HG02870 (cell line): ENCODE measurements around the gene AFDN.

Source experiments
- ATAC-seq: cut with Tn5 transposase; IDR thresholded peaks from one replicate; pipeline ENCODE4 v1.9.1; 2021; ENCODE audit warnings: mild to moderate bottlenecking, moderate library complexity; ENCODE audit not compliant: unreplicated experiment

Gene AFDN

DNA sequence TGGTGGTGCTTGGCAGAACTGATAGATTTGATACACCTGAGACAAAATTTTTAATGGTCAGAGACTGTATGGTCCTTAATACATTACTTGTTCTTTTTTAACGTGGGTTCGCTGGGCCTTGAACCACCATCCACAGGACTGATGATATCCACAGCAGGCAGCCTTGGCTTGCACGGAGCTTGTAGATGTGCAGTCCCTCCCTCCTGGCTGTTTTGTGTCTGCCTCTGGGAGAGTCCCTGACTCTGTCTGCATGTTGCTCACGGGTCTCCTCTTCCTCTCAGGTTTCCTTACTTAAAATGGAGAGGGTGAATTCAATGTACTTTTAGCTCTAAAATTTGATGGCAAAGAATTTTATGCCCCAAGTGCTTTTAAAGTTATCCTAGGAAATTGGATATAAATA is 188.3 kb downstream of the AFDN start:
- no peak for ATAC-seq

DNA sequence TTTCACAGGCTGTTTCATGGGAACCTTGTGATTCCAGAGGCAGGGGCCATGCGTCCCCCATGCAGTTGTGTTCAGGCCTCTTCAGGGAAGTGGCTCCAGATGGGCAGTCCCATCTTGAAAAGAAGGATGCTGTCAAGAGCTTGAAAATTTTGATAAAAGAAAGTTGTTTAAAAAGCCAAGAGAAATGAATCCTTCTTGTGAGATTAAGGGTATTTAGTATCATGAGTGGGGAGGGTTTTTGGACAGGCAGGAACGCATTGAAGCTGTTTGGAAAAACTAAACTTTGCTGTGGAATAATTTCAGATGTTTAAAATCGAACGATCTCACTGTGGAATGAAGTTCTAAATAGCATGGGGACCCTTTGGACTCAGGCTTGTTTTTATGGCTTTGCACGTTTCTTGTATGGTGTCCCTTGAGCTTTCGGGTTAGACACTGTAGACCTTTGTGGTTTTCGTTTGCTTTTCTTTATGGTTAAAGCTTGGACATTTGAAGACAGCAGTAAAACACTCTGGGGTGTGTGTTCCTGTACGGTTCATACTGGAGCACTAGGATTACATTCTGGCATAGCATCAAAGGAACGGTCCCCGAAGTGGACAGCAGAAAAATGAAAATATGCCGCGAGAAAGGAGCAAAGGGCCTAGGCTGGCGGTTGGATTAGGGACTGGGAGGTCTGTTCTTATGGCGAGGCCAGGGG is 188.9 kb downstream of the AFDN start:
- no peak for ATAC-seq

DNA sequence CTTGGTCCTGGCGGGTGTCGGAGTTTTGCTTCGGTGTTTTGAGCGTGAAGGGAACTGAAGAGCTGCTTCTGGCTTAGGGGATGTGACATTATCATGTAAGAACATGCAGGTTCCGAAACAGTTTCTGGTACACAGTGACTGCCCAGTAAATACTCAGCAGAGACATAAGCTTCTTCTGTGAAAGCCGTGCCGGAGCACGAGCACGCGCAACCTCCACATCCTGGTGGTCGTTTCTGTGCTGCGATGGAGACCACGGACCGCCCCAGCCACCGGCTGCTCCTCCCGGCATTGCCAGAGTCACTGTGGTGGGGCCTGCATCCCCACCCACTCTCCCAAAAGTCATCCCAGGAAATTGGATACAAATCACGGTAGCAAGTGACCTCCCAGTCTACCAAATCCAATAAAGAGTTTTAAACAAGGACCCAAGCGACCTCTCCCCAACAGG is 189.5 kb downstream of the AFDN start:
- ATAC-seq, result no peak

DNA sequence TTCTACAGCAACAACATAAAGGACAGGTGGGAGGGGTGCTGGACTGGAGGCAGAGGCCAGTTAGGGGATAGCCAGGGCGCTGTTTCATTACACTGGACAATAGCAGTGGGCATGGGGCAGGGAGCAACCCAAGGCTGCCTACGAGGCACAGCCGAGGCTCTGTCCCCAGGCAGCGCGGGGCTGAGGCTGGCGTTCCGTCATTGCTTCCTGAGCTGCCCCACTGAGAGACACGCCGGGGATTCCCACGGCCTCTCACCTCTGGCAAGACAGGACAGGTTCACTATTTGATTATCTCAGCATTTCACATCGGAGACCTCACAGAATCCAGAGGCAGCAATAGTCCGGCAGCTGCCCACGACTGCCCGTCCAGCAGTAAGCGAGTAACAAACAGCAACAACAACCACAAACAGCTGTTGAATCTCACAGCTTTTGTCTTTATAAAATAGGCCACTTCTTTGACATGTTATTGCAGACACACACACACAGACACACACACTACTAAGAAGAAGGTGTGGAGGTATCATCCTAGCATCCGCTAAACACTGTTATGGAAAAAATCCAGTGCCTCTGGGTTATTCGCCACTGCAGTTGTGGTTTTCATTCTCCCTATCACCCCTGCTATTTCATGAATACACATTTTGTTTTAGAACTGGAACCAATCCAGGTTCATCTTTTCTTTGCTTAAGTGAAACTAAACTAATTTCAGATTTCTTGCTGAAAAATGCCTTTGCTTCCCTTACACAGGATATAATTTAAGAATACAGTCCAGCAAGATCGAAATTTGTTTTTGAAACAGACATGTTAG is 190.2 kb downstream of the AFDN start:
- no peak for ATAC-seq

DNA sequence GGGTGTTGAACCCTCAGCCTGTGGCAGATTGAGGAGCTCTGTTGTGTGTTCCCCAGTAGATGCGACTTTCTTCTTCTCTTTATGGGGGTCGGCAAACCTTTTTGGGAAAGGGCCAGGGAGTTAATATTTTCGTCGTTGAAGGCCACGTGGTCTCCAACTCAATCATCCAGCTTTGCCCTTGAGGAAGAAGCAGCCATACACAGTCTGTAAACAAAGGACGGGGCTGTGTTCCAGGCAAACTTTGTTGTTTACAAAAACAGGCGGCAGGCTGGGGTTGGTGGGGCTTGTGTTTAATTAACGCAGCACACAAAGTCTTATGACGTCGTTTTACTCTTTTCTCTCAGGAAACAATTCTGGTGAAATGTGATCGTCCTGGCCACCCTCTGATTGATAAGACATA is 190.9 kb downstream of the AFDN start:
- no peak for ATAC-seq

DNA sequence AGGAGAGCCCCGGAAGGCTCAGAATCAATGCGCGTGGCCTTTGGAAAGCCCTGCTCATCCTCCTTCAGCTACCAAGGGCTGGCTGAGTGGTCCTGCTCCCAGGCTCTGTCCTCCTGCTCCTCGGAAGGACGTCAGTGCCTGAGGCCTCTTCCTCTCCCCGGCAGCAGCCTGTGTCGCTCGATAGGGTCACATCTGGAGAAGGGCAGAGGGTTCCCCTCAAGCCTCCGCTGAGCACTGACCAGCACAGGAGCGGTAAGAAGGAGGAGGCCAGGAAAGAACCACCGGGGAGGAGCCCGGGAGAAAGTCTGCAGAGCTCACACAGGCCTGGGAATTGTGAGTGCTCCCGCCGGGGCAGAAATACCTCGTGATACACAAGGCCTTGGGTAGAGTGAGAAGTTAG is 192.0 kb downstream of the AFDN start:
- ATAC-seq, result no peak

DNA sequence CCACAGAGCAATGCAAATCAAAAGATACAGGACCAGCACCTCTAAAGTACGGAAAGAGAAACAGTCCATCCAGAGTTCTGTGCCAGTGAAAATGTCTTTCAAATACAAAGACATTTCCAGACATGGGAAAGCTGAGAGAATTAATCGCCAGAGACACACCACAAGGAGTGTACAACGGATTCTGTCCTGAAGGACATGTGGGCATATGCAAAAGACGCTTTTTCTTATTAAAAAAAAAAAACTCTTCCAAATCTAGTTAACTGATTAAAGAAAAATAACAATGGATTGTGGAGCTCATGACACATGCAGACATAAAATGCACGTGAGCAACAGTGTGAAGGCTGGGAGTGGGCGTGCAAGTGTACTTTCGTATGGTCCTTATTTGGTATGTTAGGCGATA is 193.5 kb downstream of the AFDN start:
- no peak for ATAC-seq

DNA sequence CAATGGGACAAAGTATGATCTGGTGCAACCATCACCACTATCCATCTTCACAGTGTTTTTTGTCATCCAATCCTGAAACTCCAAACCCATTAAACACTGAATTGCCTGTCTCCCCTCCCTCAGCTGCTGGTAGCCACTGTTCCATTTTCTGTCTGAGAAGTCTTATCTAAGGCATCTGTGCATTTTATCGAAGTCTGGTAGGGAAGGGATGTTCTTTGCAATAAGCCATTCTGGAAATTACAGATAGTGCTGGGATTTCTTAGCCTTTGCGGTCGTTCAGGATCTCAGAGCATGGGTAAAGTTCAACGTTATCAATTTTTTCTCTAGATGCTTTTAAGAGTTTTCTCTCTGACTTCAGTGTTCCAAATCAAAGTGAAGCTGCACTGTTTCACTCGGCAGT is 194.9 kb downstream of the AFDN start:
- no peak for ATAC-seq
